ENCODE results near the gene SPDYA.

DNA sequence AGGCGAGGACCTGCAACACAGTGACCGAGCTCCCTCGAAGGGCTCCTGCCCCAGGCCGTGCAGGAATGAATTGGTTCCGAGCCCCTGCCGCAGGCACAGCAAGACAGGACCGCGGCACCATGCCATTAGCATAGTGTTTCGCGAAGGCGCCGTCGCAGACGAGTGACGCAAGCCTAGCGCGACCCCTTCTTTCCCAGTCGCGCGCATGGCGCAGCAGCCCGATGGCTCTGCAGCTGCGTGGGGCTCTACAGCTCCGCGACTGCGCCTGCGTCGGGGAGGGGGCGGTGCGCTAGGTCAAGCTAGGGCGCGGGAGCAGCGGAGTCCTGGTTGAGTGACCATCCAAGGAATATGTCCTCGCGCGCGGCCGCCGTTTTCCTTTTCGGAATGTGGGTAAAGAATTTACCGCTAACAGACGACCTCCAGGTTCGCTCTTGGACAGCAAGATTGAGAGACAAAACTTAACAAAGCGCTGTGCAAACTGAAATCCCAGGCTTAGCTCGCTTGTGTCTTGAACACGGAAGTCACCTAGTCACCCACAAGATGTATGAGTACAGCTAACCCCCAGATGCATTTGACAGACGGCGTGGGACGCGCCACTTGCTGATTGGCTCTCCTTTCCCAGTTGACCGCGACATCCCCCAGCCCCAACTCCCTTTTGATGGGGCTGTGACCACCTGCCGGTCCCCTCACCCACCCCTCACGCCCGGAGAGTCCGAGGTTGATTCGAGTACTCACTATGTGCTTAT is 59.7 kb downstream of the SPDYA start, which contains the start of gene TRMT61B:
- TF ChIP-seq, protein P1, sequence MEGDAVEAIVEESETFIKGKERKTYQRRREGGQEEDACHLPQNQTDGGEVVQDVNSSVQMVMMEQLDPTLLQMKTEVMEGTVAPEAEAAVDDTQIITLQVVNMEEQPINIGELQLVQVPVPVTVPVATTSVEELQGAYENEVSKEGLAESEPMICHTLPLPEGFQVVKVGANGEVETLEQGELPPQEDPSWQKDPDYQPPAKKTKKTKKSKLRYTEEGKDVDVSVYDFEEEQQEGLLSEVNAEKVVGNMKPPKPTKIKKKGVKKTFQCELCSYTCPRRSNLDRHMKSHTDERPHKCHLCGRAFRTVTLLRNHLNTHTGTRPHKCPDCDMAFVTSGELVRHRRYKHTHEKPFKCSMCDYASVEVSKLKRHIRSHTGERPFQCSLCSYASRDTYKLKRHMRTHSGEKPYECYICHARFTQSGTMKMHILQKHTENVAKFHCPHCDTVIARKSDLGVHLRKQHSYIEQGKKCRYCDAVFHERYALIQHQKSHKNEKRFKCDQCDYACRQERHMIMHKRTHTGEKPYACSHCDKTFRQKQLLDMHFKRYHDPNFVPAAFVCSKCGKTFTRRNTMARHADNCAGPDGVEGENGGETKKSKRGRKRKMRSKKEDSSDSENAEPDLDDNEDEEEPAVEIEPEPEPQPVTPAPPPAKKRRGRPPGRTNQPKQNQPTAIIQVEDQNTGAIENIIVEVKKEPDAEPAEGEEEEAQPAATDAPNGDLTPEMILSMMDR (IDR thresholded peaks at IDR 0.05) = no peak
- TF ChIP-seq EZH2 (IDR thresholded peaks at IDR 0.05) = no peak
- TF ChIP-seq EZH2phosphoT487 (IDR thresholded peaks at IDR 0.05) = no peak
